HG02884 (cell line): ENCODE measurements around the gene GNB1.

Experiments used
- ATAC-seq: cut with Tn5 transposase; IDR thresholded peaks from one replicate; pipeline ENCODE4 v1.9.1; 2021; ENCODE audit warnings: mild to moderate bottlenecking, moderate library complexity; ENCODE audit not compliant: unreplicated experiment

GNB1 gene

DNA sequence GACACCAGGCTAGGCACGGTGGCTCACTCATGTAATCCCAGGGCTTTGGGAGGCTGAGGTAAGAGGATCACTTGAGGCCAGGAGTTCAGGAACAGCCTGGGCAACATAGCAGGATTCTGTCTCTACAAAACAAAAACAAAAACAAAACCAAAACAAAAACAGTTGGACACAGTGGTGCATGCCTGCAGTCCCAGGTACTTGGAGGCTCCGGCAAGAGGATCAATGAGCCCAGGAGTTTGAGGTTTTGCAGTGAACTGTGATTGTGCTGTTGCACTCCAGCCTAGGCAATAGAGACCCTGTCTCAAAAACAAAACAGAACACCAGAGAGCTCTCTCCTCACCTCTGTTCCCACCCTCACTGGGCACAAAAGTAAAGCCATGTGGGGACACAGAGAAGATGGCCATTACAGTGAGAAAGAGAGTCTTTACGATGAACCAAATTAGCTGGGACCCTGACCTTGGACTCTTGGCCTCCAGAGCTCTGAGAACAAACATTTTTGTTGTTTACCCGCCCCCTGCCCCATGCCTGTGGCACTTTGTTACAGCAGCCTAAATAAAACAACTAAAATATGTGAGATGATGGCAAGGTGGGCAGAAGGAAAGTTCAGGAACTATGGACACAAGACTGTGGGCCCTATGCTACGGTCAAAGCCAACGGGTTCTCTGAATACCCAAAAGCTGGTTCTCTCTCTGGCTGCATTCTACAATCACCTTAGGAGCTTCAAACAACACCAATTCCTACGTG is 122.5 kb downstream of the GNB1 start:
- no peak for ATAC-seq

DNA sequence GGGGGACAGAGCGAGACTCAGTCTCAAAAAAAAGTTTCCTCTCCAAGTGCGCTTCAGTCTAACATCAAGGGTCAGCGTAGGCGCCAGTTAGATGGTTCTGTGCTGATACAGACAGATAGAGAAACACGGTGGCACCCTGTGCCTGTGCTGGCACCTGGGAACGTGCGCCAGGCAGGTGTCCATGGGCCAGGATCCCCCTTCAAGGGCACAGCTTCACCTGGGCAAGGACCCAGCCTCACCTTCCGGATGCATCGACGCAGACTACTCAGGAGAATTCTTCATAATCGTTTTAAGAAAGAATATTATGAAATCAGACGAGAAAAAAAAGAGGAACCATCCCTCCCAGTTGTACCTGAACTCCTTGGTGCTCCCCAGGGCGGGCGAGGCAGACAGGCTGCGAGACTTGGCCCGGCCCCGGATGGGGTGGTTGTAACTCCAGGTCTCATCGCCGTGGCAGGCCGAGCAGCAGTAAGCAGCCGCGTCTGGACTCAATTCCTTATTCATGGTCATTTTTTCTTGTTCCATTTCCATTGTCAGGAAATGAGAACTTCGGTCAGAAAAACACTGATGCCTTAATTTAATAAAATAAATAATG is 125.9 kb downstream of the GNB1 start:
- no peak for ATAC-seq

DNA sequence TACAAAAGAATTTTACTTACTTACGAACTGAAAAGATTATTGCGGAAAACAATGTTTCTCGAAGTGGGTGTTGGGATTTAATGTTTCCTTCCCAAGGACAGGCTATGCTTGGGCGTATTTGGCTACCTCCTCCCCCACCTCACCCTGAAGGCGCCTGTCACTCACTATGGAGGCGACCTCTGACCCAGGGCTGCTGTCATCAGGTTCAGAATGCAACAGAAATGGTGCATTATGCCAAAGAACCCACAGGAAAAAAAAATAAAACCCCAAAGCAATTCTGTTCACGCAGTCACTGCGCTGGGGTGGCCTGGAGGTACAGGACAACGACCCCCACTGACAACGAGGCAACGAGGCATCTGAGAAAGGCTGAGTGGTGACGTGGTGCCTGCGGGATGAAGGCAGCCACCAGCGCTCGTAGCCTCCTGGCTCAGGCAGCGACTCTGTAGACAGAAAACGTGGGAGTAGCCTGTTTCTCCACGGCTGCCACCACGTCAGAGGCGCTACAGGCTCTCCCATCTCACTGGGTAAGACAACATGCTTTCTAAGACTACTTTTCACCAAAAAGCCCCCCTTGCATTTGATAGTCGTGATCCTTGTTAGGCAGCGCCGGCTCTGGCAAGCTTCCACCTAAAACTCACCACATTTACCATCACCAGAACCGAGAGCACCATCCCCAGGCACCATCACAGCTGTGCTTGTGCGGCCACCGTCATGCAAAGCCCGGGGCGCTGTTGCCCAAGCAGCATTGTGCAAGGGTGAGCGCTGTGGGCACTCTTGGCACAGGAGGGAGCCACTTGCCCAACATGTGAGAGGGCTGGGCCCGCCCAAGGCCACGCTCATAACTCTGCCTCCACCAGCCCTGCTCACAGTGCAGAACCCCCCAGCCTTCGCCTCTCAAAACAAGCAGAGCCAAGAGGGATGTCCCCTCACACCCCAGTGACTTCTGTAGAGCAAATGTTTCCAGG is 126.9 kb downstream of the GNB1 start:
- ATAC-seq = no peak

DNA sequence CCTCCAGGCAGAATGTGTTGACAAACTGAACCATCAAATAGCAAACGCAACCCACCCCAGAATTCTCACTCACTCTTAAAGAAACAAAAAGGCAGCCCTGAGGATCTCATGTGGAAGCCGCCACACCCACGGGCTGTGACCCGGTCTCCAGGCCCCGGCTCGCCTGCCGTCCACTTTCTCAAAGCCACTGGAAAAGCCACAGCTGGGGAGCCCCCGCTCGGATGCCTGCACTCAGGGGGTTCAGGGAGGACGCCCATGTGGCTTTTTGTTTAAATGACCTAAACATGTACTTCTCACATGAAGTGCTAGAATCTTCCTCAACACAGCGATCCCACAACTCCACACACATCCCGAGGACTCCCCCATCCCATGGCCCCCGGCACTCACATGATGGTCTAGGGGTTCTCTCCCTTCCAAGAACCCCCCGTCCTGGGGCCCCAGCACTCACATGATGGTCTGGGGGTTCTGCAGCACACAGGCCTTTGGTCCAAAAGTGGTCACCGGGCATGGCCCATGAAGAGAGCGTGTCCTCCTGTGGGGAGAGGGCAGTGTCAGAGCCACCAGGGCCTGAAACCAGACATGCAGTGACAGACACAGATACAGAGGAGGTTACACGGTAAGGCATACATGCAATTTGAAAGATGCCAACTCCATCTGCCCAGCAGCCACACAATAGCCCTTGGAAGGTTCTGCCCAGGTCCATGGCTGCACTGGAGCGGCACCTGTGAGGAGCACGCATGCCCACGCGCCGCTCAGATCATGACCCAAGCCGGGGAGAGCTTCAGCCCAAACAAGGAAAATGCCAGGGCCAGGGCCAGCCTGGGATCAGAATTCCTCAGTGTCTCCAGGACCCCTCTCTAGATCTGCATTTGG is 129.1 kb downstream of the GNB1 start:
- ATAC-seq = no peak

DNA sequence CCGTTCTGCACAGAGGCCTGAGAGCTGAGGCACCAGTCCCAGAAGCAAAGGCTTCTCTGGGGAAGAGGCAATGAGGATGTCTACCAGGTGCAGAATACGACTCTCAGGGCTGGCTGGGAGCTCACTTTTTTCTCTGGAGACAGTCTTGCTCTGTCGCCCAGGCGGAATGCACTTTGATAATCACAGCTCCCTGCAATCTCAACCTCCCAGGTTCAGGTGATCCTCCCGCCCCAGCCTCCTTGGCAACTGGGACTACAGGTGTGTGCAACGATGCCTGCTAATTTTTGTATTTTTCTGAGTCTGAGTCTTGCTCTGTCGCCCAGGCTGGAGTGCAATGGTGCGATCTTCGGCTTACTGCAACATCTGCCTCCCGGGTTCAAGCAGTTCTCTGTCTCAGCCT is 130.2 kb downstream of the GNB1 start:
- no peak for ATAC-seq

DNA sequence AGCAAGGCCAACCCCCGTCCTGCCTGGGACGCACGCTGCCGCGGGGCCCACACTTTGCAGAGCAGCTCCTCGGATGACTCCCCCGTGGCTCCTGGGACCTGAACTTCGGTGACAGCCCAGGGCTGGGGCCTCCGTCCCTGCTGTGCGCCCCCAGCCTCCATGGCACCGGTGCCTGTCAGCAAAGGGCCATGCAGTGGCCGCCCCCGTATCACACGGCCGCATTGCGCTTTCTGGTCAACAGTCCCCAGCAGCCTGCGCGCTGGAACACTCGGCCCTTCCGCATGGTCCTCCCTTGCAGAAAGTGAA is 130.6 kb downstream of the GNB1 start:
- ATAC-seq = no peak

DNA sequence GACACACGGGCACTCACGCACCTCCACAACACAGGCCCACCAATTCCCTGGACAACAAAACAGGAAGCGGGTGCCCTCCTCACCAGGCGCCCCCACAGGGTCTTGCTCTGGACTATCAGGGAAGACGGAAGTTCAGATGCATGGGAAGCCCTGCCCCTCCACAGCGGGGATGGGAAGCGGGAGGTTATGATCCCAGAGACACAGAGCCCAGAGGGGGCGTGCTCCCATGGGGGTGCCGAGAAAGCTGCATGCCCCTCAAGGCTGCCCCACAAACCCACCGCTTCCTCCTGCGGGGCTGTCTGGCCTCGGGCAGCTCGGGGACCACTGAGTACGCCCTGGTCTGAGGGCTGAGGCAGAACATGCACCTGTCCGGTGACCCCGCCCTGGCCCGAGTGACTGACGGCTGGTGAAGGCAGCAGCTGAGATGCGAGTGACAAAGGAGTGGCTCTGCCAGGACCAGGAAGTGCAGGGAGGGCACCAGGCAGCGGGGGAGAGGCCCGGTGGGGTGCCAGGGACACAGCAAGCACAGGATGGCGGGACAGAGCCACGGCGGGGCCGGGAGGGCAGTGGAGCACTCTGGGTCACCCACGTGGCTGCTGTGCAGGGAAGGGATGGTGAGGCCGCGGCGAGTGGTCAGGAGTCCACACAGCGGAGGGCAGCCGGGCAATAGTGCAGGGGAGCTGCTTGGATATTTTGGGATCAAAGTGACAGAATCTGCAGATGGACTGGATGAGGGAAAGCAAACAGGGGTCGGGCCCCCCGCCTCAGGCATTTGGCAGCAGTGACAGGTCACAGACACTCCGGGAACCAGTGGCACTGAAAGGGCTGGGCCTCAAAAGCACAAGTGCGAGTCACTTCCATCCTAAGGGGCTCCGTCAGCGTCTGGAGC is 131.2 kb downstream of the GNB1 start:
- no peak for ATAC-seq

DNA sequence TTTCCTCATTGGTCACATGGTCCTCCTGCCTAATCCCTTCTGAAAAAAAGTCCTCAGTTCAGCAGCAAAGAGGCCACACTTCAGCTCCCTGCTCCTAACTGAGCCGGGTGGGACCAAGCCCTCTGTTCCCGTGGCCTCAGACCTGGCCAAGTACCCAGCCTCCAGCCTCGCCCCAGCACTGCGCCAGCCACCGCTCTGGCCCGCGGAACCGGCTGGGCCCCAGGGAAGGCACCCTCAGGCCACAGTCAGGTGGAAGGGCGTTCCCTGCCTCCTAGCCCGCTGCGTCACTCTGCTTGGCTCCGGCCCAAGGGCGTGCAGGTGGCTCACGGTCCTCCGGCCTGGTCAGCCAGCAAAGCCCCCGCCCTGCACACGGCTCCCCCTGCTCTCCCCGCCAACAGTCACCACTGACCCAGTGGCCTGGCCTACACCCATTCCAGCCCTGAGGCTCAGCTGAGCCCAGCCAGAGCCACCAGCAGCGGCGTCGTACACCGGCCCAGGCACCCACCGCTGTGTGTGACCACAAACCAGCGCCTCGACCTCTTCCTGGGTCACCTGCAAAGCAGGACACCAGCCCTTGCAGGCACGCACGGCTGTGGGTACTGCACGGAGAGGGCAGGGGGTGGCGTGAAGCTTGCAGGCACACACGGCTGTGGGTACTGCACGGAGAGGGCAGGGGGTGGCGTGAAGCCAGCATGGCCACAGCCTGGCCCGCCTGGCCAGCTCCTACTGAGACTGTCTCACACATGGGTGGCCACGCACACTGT is 132.0 kb downstream of the GNB1 start:
- ATAC-seq = no peak

DNA sequence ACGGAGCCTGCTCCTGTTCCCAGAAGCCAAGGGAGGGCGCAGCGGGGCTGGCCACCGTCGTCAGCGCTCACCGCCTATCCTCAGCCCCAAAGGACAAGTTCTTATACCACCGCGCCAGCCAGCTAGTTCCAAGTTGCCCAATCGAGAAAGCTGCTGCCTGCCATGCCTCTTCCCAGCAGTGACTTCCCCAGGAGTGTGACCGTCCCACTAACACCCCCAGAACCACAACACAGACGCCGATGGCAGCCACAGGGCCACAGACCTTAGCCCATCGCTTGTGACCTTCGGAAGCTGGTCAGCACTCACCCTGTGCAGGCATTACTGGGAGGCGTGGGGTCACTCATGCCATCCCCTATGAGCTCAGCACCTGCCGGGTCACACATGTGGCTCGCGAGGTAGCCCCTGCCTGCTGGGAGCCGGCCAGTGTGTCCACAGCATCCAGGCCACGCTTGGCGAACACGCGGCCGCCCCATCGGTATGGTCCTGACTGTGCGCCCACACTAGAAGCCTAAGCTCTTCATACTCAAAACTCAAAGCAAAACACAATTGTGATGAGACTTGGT is 132.7 kb downstream of the GNB1 start:
- no peak for ATAC-seq

DNA sequence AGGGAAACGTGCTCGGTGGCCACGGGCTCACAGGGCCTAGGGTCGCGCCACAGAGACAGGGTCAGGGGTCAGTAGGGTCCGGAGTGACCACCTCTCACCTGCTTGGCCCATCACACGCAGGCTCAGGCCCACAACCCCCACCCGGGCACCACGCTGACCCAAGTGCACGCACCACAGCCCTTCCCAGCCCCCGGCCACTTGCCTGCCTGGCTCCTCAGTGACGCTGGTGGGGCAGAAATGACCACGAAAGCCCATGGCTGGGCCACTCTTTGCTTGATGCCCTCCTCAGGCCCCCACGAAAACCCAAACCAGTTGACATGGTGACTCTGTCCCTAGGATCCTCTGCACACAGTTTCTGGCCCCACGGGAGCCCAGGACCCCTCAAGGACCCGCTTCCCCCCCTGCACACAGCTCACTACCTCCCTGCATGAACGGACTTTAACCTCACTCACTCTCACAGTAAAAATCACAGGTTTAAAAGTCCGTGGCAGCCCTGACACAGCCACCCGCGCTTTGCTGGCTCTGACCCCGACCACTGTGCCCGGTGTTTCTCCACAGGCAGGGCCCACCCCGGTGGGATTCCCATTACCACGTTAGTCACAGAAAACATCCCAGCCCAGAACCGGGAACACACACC is 133.3 kb downstream of the GNB1 start:
- no peak for ATAC-seq

DNA sequence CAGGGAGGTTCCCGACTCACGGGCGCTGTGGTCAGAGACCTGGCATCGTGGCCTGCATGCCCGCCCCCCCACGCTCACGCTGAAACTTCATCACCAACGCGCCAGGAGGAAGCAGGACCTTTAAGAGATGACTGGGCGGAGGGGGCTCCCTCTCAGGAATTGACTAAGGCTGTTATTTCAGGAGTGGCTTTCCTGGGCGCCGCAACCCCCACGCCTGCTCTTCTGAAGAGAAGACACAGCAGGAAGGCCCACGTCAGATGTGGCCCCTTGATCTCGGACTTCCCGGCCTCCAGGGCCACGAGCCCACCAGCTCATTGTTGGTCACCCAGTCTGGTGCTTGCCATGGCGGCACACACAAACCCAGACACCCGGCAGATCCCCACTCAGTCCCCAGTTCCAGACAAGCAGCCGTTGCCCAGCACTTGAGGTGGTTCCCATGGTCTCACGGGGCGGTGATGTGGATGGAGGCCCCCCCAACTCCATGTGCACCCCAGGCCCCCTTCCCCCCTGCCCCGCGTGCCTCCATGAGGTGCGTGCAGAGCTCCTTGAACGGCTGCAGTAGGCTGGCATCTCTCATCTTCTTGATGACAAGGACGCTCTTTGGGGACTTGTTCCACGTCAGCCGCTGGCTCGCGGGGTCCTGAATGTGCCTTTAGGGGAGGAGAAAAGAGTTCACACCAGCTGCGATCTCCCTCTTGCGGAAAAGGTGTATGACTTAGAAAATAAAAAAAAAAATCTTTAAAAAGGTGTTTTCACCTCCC is 134.0 kb downstream of the GNB1 start:
- no peak for ATAC-seq

DNA sequence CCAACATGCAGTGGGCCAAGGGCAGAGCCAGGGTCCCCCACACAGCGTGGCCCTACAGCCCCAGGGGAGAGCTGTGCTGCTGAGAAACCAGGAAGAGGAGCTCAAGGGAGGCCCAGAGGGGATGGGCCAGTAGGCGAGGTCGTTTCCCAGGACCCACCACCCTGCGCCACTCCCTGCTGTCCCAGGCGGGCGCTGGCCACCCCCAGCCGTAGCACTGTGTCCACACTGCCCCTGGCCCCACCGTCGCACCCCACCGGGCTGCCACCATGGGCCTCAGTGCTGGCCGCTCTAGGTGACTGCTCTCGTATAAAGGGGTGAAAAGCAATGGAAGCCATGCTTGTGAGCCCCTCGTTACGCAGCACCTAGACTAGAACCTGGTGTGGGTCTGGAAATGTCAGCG is 135.0 kb downstream of the GNB1 start:
- no peak for ATAC-seq

DNA sequence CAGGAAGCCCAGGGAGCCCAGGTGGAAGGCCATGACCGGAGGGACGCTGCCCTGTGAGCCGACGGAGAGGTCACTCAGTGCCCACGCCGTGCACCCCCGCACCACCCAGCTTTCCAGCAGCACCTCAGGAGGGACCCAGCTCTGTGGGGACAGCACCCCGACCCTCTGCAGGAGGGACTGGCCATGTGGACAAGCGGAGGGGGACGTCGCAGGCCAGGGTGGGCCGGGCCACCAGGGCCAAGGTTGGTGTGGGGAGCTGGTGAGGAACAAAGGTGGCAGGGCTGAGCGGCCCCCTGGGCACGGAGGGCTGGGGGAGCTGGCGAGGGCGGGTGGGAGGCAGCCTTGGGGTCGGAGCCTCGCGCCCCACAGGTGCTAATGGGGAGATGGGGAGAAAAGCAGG is 135.5 kb downstream of the GNB1 start:
- ATAC-seq = no peak

DNA sequence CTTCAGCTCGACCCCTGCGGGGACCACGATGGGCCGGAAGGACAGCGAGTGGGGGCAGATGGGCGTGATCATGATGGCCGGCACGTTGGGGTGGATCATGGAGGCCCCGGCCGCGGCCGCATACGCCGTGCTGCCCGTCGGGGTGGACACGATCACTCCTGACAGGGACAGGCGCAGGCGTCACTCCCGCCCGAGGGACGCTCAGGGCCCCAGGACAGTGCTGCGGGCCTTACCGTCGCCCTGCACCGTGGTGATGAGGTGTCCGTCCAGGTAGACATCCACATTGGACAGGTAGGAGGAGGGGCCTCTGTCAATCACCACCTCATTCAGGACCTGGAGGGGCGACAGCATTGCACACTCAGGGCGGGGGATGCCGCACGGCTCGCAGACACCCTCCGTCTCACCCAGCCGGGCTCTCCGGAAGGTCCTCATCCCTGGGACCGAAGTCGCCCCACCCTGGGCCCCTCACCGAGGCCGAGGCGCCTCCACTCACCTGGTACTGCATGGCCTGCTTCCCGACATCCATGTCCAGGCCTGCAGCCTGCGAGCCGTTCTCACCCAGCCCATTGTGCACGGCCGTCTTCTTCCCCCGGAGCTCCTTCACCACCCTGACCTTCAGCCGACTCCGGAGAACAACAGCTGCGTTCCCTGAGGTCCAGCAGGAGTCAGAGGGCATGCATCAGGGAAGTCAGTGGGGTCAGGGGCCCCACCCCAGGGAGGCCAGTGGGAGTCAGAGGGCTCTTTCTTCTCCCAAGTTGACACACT is 136.7 kb downstream of the GNB1 start:
- no peak for ATAC-seq

DNA sequence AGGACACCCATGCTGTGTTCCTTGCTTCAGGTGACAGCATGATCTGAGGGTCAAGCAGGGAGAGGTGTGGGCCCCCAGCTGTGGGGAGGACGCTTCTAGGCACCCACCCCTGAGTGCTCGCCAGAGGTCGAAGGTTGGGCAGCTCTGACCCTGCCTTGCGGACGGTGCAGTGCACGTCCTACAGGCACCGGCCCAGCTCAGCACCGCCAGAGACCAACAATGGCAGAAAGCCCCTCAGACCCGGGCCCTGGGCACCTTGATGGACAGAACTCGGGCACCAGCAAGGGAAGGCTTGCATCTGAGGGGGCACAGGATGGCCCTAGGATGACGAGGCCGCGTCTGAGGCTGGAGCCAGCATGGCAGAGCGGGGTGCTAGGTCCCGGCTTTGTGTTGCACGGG is 137.3 kb downstream of the GNB1 start:
- ATAC-seq = no peak

DNA sequence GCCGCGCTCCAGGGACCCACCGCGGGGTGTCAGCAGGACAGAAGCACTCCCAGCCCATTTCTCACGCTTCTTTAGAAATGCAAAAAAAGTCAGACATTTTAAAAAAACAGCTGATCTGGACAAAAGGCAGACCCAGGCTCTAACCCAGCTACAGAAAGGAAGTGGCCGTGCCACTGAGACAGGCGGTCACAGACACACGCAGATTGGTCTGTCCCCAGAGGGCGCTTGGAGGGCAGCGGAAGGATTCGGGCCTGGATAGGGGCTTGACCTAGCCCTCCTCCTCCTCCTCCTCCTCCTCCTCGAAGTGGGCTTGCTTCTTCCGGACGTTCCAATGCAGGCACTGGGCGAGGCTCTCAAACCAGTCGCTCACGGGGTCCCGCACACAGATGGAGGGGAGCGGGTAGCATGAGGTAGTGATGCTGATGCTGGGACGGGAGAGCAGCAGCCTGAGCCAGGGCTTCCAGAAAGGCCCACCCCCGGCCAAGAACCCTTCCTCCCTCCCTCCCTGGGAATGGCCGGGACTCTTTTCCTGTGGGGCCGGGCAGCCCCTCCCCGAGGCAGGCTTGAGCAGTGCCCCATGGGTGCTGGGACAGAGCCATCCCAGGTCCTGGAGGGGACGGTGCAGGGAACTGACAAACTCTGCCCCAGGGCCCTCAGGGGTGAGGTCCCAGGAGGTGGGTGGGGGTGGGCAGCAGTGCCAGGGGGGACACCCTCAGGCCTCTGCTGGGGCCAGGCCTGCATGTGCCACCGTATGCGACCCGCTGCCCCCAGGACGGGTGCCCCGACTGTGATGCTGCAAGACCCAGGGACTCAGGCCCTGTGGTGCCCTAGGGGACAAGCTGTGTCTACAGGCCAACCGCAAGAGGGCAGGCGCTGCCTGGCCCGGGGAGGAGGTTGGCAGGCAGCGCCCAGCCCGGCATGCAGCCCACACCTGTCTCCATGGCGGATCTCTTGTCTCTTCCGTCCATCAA is 138.0 kb downstream of the GNB1 start:
- ATAC-seq = no peak
